ENCODE results near the gene EVI5.

- TF ChIP-seq HDGF (IDR thresholded peaks at IDR 0.05; ENCODE audit: borderline replicate concordance): no peak
- TF ChIP-seq SP1 (IDR thresholded peaks at IDR 0.05): no peak
- no peak for TF ChIP-seq ELF4 (IDR thresholded peaks at IDR 0.05)
- no peak for TF ChIP-seq PKNOX1 (IDR thresholded peaks at IDR 0.05)
- TF ChIP-seq TARDBP (IDR thresholded peaks at IDR 0.05): no peak
- no peak for TF ChIP-seq FOXM1 (IDR thresholded peaks at IDR 0.05; ENCODE audit: borderline replicate concordance)
- no peak for TF ChIP-seq LEF1 (IDR thresholded peaks at IDR 0.05; ENCODE audit: borderline replicate concordance)
- no peak for TF ChIP-seq SUZ12 (IDR thresholded peaks at IDR 0.05)
- TF ChIP-seq L3MBTL2 (conservative IDR thresholded peaks at IDR 0.05): no peak
- TF ChIP-seq FOXA1 (IDR thresholded peaks at IDR 0.05): no peak
- no peak for TF ChIP-seq FOXK2 (IDR thresholded peaks at IDR 0.05)
- no peak for TF ChIP-seq BHLHE40 (IDR thresholded peaks at IDR 0.05; ENCODE audit: borderline replicate concordance)
- no peak for TF ChIP-seq NFRKB (IDR thresholded peaks at IDR 0.05)
Measured at GRCh38 chr1:92769856-92770255, 15.1 kb downstream of the EVI5 start.

All from HEK293T (cell line).